Thoracic aorta (tissue), 2 donors: ENCODE measurements around the gene DNAH10. TPM values are rescaled to one million over a fixed set of nuclear protein-coding genes. Genes with fewer than 3 reads are reported as not detected.

Experiments used
- ATAC-seq: fragments of 150-250 bp; one replicate; pipeline ENCODE4 v1.8.0; 2017; ENCODE audit warnings: low read depth; ENCODE audit not compliant: insufficient number of reproducible peaks, low FRiP score
- DNase-seq: peaks from one replicate; pipeline ENCODE4 v3.0.0-alpha.2; 2020; ENCODE audit warnings: low spot score
- H3K27ac ChIP-seq, 2 donors: fragments of 200-600 bp; sonication (generic); 1 replicate in 1 of 2; 2 replicates in 1 of 2; pipeline ENCODE4 v1.5.1; 2016; ENCODE audit warnings: mild to moderate bottlenecking in 2 of 2, moderate library complexity in 2 of 2
- H3K27me3 ChIP-seq: fragments of 200-600 bp; sonication (generic); replicated peaks from 2 replicates; pipeline ENCODE4 v1.6.0; 2016; ENCODE audit warnings: mild to moderate bottlenecking; ENCODE audit not compliant: insufficient read depth
- H3K36me3 ChIP-seq: fragments of 200-600 bp; sonication (generic); one replicate; pipeline ENCODE4 v1.5.1; 2016
- H3K4me1 ChIP-seq, 2 donors: fragments of 200-600 bp; sonication (generic); 1 replicate in 1 of 2; 2 replicates in 1 of 2; pipeline versions ENCODE4 v1.5.1 to v1.6.0; 2016; ENCODE audit warnings: low read depth in 2 of 2, mild to moderate bottlenecking in 1 of 2; ENCODE audit not compliant: control insufficient read depth in 1 of 2
- H3K4me3 ChIP-seq: fragments of 200-600 bp; sonication (generic); 2 replicates; pipeline ENCODE4 v1.5.1; 2016; ENCODE audit warnings: mild to moderate bottlenecking
- H3K9me3 ChIP-seq: fragments of 200-600 bp; sonication (generic); 2 replicates; pipeline ENCODE4 v1.5.1; 2016
- total RNA-seq, 2 donors: library from RNA; depleted of rRNA; stranded (reverse); fragments of >200 nt; gene quantifications; one replicate each; pipeline versions ENCODE4 v1.1.0 to v1.2.3, GENCODE V29; 2016
- TF ChIP-seq, protein P1 (sequence below): fragments of 200-600 bp; sonication (generic); IDR thresholded peaks from one replicate; pipeline ENCODE4 v1.5.1; 2019; ENCODE audit warnings: antibody characterized with exemption

DNAH10 gene
- total RNA-seq, 2 donors from 2014 or later, result under 0.01 to 0.14 TPM

DNA sequence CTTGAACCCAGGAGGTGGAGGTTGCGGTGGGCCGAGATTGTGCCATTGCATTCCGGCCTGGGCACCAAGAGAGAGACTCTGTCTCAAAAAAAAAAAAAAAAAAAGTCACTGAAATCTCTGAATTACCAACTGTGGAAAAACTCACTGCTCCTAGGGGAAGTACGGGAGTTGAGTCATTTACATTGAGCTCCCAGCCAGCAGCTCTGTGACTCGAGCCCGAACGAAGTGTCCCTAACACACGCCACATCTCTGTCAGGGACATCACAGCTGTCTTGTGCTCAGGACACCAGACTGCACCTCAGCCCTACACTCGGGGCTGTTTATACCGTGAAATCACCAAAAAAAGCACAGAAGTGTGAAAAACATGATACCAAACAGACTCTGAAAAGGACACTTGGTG, 28.9 kb upstream of the DNAH10 start:
- H3K27me3 ChIP-seq, result no peaks in the 10 kb centered on the region
- ATAC-seq (no peak), DNase-seq (no peak)
- no peaks in the 10 kb centered on the region for H3K9me3 ChIP-seq
- H3K27ac ChIP-seq, result no peak overlapping the region
- H3K4me3 ChIP-seq, result no peak overlapping the region
- no peaks in the 10 kb centered on the region for H3K4me1 ChIP-seq
- TF ChIP-seq, protein P1, sequence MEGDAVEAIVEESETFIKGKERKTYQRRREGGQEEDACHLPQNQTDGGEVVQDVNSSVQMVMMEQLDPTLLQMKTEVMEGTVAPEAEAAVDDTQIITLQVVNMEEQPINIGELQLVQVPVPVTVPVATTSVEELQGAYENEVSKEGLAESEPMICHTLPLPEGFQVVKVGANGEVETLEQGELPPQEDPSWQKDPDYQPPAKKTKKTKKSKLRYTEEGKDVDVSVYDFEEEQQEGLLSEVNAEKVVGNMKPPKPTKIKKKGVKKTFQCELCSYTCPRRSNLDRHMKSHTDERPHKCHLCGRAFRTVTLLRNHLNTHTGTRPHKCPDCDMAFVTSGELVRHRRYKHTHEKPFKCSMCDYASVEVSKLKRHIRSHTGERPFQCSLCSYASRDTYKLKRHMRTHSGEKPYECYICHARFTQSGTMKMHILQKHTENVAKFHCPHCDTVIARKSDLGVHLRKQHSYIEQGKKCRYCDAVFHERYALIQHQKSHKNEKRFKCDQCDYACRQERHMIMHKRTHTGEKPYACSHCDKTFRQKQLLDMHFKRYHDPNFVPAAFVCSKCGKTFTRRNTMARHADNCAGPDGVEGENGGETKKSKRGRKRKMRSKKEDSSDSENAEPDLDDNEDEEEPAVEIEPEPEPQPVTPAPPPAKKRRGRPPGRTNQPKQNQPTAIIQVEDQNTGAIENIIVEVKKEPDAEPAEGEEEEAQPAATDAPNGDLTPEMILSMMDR, result no peak
- H3K36me3 ChIP-seq, result peaks cover 53% of the 10 kb centered on the region

DNA sequence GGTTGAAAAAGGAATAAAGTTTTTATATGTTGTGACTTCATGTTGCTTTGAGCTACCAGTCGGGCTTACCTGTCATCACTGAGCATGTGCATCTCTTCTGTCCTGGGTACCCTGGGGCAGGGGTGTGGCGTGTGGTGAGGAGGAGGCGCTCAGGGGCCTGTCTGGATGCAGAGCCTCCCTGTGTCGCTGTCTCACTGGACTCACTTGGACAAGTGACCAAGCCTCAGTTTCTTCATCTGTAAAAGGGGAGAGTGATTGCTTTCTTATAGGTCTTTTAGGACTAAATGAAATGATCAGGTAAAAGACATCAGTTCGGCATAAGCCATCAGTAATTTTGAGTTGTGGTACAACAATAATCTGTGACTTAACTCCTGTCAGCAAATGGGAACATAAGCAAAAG, 27.8 kb upstream of the DNAH10 start:
- DNase-seq (no peak), ATAC-seq (no peak)
- no peak overlapping the region for H3K4me3 ChIP-seq
- H3K27me3 ChIP-seq, result no peaks in the 10 kb centered on the region
- H3K27ac ChIP-seq, result no peak overlapping the region
- no peaks in the 10 kb centered on the region for H3K9me3 ChIP-seq
- TF ChIP-seq, protein P1, result no peak
- H3K36me3 ChIP-seq, result peaks cover 55% of the 10 kb centered on the region
- no peaks in the 10 kb centered on the region for H3K4me1 ChIP-seq

DNA sequence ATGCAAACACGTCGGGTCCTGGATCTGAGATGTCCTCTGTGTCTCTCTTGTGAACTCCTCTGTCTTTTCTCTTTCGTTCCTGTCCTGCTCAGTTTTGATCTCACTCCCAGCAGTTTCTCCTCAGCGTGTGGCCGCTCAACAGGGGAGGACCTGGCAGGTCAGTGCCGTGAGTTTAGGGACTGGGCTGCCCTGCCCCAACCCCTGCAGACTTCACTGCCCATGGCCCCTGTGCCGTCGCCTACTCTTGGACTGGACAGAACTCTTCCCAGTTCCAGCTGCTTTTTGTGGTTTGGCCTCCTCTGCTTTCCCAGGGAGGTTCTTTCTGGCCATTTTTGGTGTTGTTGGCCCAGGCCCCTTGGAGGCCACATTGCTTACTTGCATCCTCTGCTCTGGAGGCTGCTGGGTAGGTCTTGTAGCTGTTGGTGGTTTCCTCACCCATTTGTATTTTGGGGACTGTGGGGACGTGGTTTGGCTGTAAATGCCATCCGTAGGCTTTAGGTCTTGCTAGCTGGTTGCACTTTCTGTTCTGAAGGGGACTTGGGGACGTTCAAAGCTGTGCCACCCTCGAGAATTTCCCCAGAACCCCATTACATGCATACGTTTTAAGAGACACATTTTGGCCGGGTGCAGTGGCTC, 20.0 kb upstream of the DNAH10 start:
- no peaks in the 10 kb centered on the region for H3K9me3 ChIP-seq
- no peak for ATAC-seq
- no peak overlapping the region for H3K4me3 ChIP-seq
- no peak overlapping the region for H3K27ac ChIP-seq
- peaks cover 39% of the 10 kb centered on the region for H3K36me3 ChIP-seq
- H3K4me1 ChIP-seq, result no peaks in the 10 kb centered on the region
- TF ChIP-seq, protein P1, result no peak
- DNase-seq, result no peak
- no peaks in the 10 kb centered on the region for H3K27me3 ChIP-seq

DNA sequence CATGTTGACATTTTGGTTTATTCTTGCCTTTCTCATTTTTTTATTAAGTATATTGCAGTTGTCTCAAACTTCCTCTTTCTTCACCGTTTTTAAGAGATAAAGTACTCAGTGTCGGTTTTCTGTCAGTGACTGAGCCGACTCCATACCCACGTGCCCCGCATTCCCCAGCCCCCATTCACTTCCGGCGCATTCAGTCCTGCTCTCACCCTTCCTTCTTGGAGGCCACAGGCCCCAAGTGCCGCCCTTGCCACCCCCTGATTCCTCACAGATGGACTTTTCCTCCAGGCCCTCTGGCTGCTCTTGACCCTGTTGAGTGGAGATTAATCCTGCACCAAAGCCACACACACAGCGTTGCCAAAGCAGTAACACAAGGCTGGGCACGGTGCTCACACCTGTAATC, 19.1 kb upstream of the DNAH10 start:
- Histone ChIP-seq H3K4me1 (no peaks in the 10 kb centered on the region), H3K27ac (no peak overlapping the region), H3K36me3 (peaks cover 34% of the 10 kb centered on the region), H3K27me3 (no peaks in the 10 kb centered on the region), H3K9me3 (no peaks in the 10 kb centered on the region), H3K4me3 (no peak overlapping the region)
- TF ChIP-seq, protein P1, result no peak
- ATAC-seq (no peak), DNase-seq (no peak)

DNA sequence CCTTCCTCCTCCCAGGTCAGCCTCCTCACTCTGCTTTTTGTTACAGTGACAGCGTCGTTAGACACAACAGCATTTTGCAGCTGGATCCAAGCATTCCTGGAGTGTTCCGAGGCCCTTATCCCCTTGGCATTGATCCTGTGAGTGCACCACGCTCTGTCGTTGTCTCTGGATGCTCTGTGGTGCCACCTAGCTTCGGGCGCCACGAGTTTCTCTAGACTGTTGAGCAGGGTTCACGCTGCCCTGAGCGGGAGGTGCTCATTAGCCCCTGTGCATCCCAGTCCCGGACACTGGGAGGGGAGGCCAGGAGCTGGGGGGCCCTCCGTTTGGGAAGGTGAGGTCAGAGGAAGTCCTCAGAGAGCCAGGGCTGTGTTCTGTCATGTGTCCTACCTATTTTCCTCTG, 17.3 kb upstream of the DNAH10 start:
- DNase-seq, result no peak
- no peak for ATAC-seq
- Histone ChIP-seq H3K9me3 (no peaks in the 10 kb centered on the region), H3K4me3 (no peak overlapping the region), H3K27me3 (no peaks in the 10 kb centered on the region), H3K36me3 (peaks cover 36% of the 10 kb centered on the region), H3K4me1 (no peaks in the 10 kb centered on the region), H3K27ac (no peak overlapping the region)
- TF ChIP-seq, protein P1, result no peak
